Esophagus muscularis mucosa (tissue), 4 donors: ENCODE measurements around the gene CER1. TPM values are rescaled to one million over a fixed set of nuclear protein-coding genes. Genes with fewer than 3 reads are reported as not detected.
"Not testable (repeated sequence)": the region's sequence is repeated elsewhere in the genome, so short reads cannot be mapped to it uniquely, and the experiment has no call there.

Experiments used
- DNase-seq: peaks from one replicate; pipeline ENCODE4 v3.0.0-alpha.2; 2017; ENCODE audit errors: extremely low spot score
- H3K27ac ChIP-seq, 4 donors: fragments of 200-600 bp; sonication (generic); replicated peaks in 1 of 4; 1 replicate in 3 of 4; 2 replicates in 1 of 4; pipeline ENCODE4 v1.5.1; 2016 to 2019; ENCODE audit warnings: mild to moderate bottlenecking in 1 of 4
- H3K27me3 ChIP-seq, 4 donors: fragments of 200-600 bp; sonication (generic); one replicate each; pipeline versions ENCODE4 v1.5.1 to v1.6.0; 2016 to 2019
- H3K36me3 ChIP-seq, 4 donors: fragments of 200-600 bp; sonication (generic); one replicate each; pipeline ENCODE4 v1.5.1; 2016 to 2019
- H3K4me1 ChIP-seq, 4 donors: fragments of 200-600 bp; sonication (generic); one replicate each; pipeline ENCODE4 v1.5.1; 2016 to 2019
- H3K4me3 ChIP-seq, 4 donors: fragments of 200-600 bp; sonication (generic); 1 replicate in 2 of 4; 2 replicates in 2 of 4; pipeline ENCODE4 v1.5.1; 2016 to 2019; ENCODE audit warnings: mild to moderate bottlenecking in 4 of 4, moderate library complexity in 1 of 4
- H3K9me3 ChIP-seq, 4 donors: fragments of 200-600 bp; sonication (generic); 1 replicate in 3 of 4; 2 replicates in 1 of 4; pipeline ENCODE4 v1.5.1; 2016 to 2019
- CTCF ChIP-seq, 3 experiments: fragments of 200-600 bp in 2 of 3; fragments of 450-650 bp in 1 of 3; sonication (generic) in 2 of 3; IDR thresholded peaks; one replicate each; pipeline ENCODE4 v1.5.1; 2017 to 2019; ENCODE audit warnings: antibody characterized with exemption in 3 of 3, mild to moderate bottlenecking in 2 of 3, moderate library complexity in 1 of 3
- EP300 ChIP-seq: sonication (generic); formaldehyde crosslinking; IDR thresholded peaks from one replicate; pipeline ENCODE4 v1.6.1; 2017; ENCODE audit warnings: antibody characterized with exemption
- POLR2A ChIP-seq: fragments of 450-650 bp; IDR thresholded peaks from one replicate; pipeline ENCODE4 v1.6.1; 2017; ENCODE audit warnings: antibody characterized with exemption, moderate library complexity, mild to moderate bottlenecking, low read depth
- POLR2AphosphoS5 ChIP-seq, 2 donors: sonication (generic); formaldehyde crosslinking; IDR thresholded peaks; one replicate each; pipeline ENCODE4 v1.6.1; 2017; ENCODE audit warnings: antibody characterized with exemption in 2 of 2
- WGBS: methylation state at CpG from one replicate; pipeline ENCODE4 v1.1.5; 2018; 5-methylcytosine and 5-hydroxymethylcytosine counted together
- intact Hi-C: fragments of 100-400 bp; cut with DNase I; formaldehyde crosslinking; loops from one replicate; pipeline ENCODE4 v1.15.1; 2023
- total RNA-seq, 4 donors: library from RNA; depleted of rRNA; stranded (reverse); fragments of >200 nt; gene quantifications; one replicate each; pipeline versions ENCODE4 v1.1.0 to v1.2.1, GENCODE V29; 2016

CER1 gene
- total RNA-seq, 4 donors from 2014 or later = not detected

- WGBS = 82% methylated on average over 7 of the region's 7 CpGs
- H3K9me3 ChIP-seq = no peaks in the 10 kb centered on the region
- TF ChIP-seq POLR2AphosphoS5 (IDR thresholded peaks at IDR 0.05) (no peak), CTCF (IDR thresholded peaks at IDR 0.05) (no peak), POLR2A (no peak), EP300 (no peak)
Observed at GRCh38 chr9:14690948-14691730, 31.4 kb downstream of the CER1 start.

DNA sequence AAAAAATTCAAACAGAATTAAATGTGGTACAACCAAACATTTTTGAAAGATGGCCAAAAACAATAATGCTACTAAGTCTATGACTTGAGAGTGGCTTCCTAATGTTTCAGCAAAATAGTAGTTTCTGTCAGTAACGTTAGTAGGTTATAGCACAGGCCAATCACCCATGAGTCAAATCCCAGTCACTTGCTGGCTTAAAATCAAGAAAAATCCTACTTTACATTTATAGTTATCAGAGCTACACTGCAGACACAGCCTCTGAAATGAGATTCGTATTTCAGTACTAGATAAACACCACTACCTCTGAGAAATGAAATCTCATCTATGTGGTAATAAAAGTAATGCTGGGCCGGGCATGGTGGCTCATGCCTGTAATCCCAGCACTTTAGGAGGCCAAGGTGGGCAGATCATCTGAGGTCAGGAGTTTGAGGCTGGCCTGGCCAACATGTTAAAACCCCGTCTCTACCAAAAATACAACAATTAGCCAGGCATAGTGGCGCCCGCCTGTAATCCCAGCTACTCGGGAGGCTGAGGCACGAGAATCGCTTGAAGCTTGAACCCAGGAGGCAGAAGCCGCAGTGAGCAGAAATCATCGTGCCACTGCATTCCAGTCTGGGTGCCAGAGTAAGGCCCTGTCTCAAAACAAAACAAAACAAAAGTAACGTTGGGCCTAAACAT lies 35.4 kb downstream of the CER1 start:
- Histone ChIP-seq H3K36me3 (peaks cover 0 to 46% (median 27%) of the 10 kb centered on the region in 4 donors), H3K27me3 (no peaks in the 10 kb centered on the region), H3K9me3 (no peaks in the 10 kb centered on the region), H3K4me3 (no peak overlapping the region), H3K27ac (no peak overlapping the region), H3K4me1 (peaks cover 3 to 12% (median 9%) of the 10 kb centered on the region in 4 donors)
- intact Hi-C loops = no loop called here
- TF ChIP-seq EP300 = no peak
- no peak for TF ChIP-seq POLR2AphosphoS5 (IDR thresholded peaks at IDR 0.05)
- TF ChIP-seq POLR2A = no peak
- no peak for TF ChIP-seq CTCF (IDR thresholded peaks at IDR 0.05)
- 88% methylated on average over 12 of the region's 12 CpGs for WGBS
- DNase-seq = no peak

More at GRCh38 chr9:14690948-14691730, 31.4 kb downstream of the CER1 start:
- no peak for DNase-seq
- Histone ChIP-seq H3K4me1 (peaks cover 5 to 23% (median 21%) of the 10 kb centered on the region in 4 donors), H3K36me3 (peaks cover 0 to 36% (median 26%) of the 10 kb centered on the region in 4 donors), H3K27ac (no peak overlapping the region), H3K27me3 (no peaks in the 10 kb centered on the region), H3K4me3 (no peak overlapping the region)
- intact Hi-C loops = no loop called here

GRCh38 chr9:14686168-14686567 lies 36.4 kb downstream of the CER1 start:
- H3K27me3 ChIP-seq = no peaks in the 10 kb centered on the region
- intact Hi-C loops = no loop called here
- no peak overlapping the region for H3K4me3 ChIP-seq
- peaks cover 0 to 48% (median 27%) of the 10 kb centered on the region in 4 donors for H3K36me3 ChIP-seq
- TF ChIP-seq POLR2A (no peak), POLR2AphosphoS5 (IDR thresholded peaks at IDR 0.05) (no peak), EP300 (no peak), CTCF (IDR thresholded peaks at IDR 0.05) (no peak)
- H3K9me3 ChIP-seq = no peaks in the 10 kb centered on the region
- H3K27ac ChIP-seq = no peak overlapping the region
- peaks cover 0 to 5% (median 2%) of the 10 kb centered on the region in 4 donors for H3K4me1 ChIP-seq
- DNase-seq = no peak

GRCh38 chr9:14682616-14683015 lies 39.9 kb downstream of the CER1 start:
- not testable (repeated sequence) for H3K4me1 ChIP-seq
- WGBS = 90% methylated on average over 4 of the region's 4 CpGs

GRCh38 chr9:14678776-14679175 lies 43.8 kb downstream of the CER1 start:
- Histone ChIP-seq H3K27ac (no peak overlapping the region), H3K27me3 (no peaks in the 10 kb centered on the region), H3K4me3 (no peak overlapping the region), H3K36me3 (peaks cover 0 to 17% (median 2%) of the 10 kb centered on the region in 4 donors), H3K4me1 (no peaks in the 10 kb centered on the region), H3K9me3 (no peaks in the 10 kb centered on the region)
- WGBS = 96% methylated on average over 3 of the region's 3 CpGs
- intact Hi-C loops = no loop called here
- DNase-seq = no peak
- TF ChIP-seq POLR2AphosphoS5 (IDR thresholded peaks at IDR 0.05) = no peak
- TF ChIP-seq CTCF (IDR thresholded peaks at IDR 0.05) = no peak
- TF ChIP-seq EP300 = no peak
- no peak for TF ChIP-seq POLR2A

More at GRCh38 chr9:14682616-14683015, 39.9 kb downstream of the CER1 start:
- H3K9me3 ChIP-seq, H3K4me3 ChIP-seq, H3K27ac ChIP-seq, intact Hi-C loops, DNase-seq, H3K27me3 ChIP-seq: not testable (repeated sequence)
- H3K36me3 ChIP-seq = peaks cover 0 to 38% (median 9%) of the 10 kb centered on the region in 4 donors
